NB4 (cell line): ENCODE data around the gene RAE1.

Experiments used
- DNase-seq: peaks from one replicate; pipeline ENCODE4 v3.0.0; 2010; ENCODE audit warnings: low read depth
- H3K4me3 ChIP-seq: one replicate; pipeline ENCODE4 v1.5.1; 2011; ENCODE audit warnings: mild to moderate bottlenecking, low read depth, low read length, moderate library complexity
- MYC ChIP-seq: IDR thresholded peaks from 2 replicates; pipeline ENCODE4 v1.6.1; 2011; ENCODE audit warnings: low read depth, low read length
- POLR2A ChIP-seq: IDR thresholded peaks from 2 replicates; pipeline ENCODE4 v1.6.1; 2011; ENCODE audit warnings: mild to moderate bottlenecking; ENCODE audit not compliant: insufficient read length; ENCODE audit errors: extremely low read depth
- TF ChIP-seq, protein P1 (sequence below): IDR thresholded peaks from 2 replicates; pipeline ENCODE4 v1.6.1; 2011; ENCODE audit warnings: low read depth, low read length
- TF ChIP-seq, protein P2 (sequence below): IDR thresholded peaks from one replicate; pipeline ENCODE4 v1.5.1; 2012; ENCODE audit warnings: low read depth, low read length

RAE1 gene

DNA sequence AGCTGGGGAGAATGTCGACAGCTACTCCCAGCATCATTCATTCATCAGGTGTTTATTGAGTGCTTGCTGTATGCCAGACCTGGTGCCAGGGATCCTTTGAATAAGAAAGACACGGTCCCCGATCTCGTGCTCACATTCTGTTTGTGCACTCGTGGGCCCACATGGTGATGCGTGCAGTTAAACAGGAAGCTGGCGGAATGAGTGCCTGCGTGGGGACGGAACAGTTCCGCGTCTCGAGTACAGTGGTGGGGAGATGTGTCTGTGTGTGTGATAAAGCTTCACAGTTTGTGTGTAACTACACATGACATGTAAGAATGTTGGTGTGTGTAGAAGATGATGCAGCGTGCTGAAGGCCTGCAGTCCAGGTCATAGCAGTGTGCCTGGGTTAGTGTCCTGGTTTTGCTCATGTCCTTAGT is 46.6 kb downstream of the RAE1 start:
- H3K4me3 ChIP-seq: no peak overlapping the region
- peak; percentile 39 for DNase-seq
- TF ChIP-seq POLR2A: no peak

DNA sequence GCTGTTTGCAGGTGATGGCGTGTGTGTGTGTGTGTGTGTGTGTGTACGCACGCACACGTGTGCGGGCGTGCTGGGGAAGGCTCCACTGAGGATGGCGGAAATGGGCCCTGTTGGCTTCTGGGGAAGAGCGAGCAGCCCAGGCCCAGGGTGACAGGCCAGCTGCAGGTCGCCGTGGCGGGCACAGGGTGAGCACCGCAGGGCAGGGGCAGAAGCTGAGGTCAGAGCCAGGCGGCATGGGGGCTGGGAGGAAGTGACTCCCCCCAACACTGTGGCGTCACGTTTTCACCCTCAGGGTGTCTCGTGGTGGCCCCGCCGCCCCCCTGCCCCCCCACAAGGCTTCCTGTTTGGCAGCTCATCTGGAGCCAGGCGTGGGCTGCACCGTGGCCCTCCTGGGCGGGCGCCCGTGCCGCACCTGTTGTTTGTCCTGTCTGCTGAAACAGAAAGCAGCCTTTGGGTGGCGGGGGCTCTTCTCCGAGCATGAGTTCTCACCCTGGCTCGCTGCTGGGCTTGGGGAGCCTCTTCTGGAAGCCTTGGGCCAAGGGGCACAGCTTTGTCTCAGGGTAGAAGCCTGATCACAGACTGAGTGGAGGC is 47.3 kb downstream of the RAE1 start:
- DNase-seq: peak; percentile 67
- H3K4me3 ChIP-seq: no peak overlapping the region
- TF ChIP-seq, protein P1, sequence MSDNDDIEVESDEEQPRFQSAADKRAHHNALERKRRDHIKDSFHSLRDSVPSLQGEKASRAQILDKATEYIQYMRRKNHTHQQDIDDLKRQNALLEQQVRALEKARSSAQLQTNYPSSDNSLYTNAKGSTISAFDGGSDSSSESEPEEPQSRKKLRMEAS: no peak
- peak; percentile 36; the same call in 1 of the 2 replicates for TF ChIP-seq MYC
- TF ChIP-seq, protein P2, sequence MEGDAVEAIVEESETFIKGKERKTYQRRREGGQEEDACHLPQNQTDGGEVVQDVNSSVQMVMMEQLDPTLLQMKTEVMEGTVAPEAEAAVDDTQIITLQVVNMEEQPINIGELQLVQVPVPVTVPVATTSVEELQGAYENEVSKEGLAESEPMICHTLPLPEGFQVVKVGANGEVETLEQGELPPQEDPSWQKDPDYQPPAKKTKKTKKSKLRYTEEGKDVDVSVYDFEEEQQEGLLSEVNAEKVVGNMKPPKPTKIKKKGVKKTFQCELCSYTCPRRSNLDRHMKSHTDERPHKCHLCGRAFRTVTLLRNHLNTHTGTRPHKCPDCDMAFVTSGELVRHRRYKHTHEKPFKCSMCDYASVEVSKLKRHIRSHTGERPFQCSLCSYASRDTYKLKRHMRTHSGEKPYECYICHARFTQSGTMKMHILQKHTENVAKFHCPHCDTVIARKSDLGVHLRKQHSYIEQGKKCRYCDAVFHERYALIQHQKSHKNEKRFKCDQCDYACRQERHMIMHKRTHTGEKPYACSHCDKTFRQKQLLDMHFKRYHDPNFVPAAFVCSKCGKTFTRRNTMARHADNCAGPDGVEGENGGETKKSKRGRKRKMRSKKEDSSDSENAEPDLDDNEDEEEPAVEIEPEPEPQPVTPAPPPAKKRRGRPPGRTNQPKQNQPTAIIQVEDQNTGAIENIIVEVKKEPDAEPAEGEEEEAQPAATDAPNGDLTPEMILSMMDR: no peak
- no peak for TF ChIP-seq POLR2A

DNA sequence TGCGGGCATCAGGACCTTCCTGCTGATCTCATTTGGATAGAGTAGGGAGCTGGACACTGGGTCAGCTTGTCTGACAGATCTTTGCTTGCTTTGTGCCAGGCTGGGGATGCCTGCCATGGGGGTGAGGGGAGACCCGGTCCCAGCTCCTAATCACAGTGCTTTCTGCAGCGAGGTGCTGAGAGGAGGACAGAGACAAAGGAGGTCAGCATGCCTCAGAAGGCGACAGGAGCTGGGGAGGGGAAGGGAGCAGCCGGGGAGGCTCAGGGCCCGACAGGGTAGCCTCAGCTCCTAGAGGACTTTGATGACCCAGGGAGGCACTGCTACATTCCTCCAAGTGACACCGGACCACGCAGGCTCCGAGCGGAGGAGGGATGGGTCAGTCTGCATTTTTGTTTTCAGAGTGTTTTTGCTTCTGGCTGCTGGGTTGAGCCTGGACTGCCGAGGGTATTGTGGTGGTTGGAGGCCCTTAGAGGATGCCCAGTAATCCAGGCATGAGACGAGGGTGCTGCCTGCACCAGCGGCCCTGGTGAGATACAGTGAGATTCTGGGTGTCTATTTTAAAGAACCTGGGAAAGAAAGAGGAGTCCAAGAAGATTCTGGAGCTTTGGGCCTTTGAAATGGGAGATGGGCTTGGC is 48.0 kb downstream of the RAE1 start:
- no peak overlapping the region for H3K4me3 ChIP-seq
- no peak for DNase-seq
- TF ChIP-seq, protein P1: no peak
- TF ChIP-seq, protein P2: no peak
- no peak for TF ChIP-seq MYC

DNA sequence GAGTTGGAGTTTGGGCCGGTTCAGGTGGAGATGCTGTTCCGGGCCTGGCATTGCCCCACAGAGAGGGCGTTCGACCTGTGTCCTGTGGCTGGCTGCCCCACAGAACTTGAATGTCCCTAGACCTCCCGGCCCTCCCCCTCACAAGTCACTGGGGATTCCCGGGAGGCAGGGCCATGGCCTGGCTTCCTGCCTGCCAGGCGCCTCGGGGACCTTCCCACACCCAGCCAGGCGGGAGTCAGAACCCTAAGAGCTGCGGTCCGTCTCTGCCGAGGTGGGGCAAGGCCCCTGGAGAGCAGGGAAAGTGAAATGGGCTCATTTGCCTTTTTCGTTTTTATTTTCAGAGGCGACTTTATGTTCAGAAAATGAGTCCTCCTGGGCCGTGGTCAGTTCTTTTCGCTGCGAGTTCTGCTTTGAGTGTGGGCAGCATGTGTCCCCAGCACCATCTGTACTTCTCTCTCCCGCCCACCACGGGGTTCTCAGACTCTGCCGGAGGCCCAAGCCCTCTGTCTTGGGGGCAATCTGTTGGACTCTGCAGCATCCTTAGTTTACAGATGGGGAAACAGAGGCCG is 48.6 kb downstream of the RAE1 start:
- DNase-seq: no peak

DNA sequence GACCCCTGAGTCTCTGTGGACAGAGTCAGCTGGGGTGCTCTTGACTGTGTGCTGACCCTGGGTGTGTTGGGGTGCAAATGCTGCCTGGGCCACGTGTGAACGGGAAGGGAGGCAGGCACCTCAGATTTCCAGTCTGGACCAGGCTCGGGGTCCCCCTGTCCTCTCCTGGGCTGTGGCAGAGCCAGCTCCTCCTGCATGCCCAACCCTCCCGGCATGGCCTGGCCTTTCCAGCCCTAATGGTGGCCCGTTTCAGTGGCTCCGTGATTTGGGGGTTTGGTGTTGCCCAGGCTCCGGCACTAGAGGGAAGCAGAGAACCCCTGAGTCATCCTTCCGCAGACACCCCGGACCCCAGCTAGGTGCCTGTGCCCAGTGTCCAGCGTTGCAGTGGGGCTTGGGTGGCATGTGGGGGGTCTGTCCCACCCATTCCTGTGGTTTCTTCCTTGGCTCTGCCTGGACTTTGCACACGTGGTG is 49.2 kb downstream of the RAE1 start:
- DNase-seq: peak; percentile 49
- TF ChIP-seq, protein P1: no peak
- TF ChIP-seq, protein P2: peak; percentile 29
- TF ChIP-seq POLR2A (no peak), MYC (no peak)
- no peak overlapping the region for H3K4me3 ChIP-seq

More for the DNA sequence above, 48.6 kb downstream of the RAE1 start:
- TF ChIP-seq POLR2A (no peak), MYC (no peak)
- no peak overlapping the region for H3K4me3 ChIP-seq

DNA sequence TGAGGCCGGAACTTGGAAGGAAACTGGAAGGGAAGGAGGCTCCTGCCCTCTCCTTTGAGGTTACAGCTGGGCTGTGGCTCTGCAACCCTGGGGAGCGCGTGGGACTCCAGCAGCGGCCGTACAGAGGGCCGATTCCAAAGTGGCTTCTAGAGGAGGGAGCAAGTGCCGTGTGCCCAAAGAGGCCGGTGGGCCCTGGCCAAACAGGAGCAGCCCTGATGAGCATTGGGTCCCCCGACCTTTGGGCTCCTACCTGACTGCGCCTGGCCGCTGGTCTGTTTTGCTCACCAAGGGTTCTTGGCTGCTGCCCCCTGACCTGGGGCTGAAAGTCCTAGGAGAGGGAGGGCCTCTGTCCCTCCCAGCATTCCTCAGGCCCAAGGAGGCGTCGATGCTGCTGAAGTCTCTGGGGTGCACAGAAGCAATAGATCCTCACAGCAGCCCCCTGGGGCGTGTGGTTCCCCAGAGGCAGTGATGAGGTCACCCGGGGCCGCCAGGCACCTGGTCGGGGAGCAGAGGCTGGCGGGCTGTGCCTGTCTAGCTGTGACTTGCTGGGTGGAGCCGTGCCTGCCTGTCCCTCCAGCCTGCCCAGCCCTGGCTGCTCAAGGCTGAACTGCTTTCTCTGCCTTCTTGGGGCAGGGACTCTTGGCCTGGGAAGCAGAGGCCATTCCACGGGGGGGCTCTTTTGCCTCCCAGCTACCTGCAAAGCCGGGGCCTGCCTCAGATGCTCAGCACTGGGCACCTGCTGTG is 49.9 kb downstream of the RAE1 start:
- H3K4me3 ChIP-seq: no peak overlapping the region
- TF ChIP-seq POLR2A (no peak), MYC (no peak)
- TF ChIP-seq, protein P1: 0 out of 2 replicates have a peak, but pooled peaks have one; percentile 10
- TF ChIP-seq, protein P2: no peak
- DNase-seq: peak; percentile 87
